Ovary (tissue), 3 donors: ENCODE measurements around the gene BATF3.

ENCODE experiments used
- EP300 ChIP-seq: sonication (generic); formaldehyde crosslinking; IDR thresholded peaks from one replicate; pipeline ENCODE4 v1.6.1; 2017; ENCODE audit warnings: antibody characterized with exemption
- POLR2A ChIP-seq: fragments of 450-650 bp; IDR thresholded peaks from one replicate; pipeline ENCODE4 v1.6.1; 2017; ENCODE audit warnings: antibody characterized with exemption, mild to moderate bottlenecking, moderate library complexity
- TF ChIP-seq, protein P1 (sequence below), 3 donors: fragments of 450-650 bp in 2 of 3; fragments of 200-600 bp in 1 of 3; IDR thresholded peaks; one replicate each; pipeline versions ENCODE4 v1.5.1 to v1.8.0; 2016 to 2022; ENCODE audit warnings: antibody characterized with exemption in 3 of 3, mild to moderate bottlenecking in 1 of 3
- donor health status: DM: no; HTN: no; CAD: no.

DNA sequence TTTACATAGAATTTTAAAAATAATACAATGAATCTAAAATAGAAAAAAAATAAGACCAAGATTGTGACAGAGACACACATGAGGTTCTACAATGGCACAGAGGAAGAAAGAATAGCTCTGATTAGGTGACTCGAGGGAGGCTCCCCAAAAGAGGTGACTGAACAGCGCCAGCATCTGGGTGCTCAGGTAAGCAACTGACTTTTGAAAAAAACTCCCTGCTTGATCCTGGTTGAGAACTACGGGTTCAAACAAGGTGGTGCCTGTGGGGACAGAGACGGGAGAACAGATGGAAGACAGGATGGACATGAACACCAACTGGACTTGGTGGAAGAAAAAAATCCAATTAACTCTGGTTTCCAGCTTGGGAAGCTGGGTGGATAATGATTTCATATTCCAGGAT lies 22.5 kb downstream of the BATF3 start:
- TF ChIP-seq, protein P1, sequence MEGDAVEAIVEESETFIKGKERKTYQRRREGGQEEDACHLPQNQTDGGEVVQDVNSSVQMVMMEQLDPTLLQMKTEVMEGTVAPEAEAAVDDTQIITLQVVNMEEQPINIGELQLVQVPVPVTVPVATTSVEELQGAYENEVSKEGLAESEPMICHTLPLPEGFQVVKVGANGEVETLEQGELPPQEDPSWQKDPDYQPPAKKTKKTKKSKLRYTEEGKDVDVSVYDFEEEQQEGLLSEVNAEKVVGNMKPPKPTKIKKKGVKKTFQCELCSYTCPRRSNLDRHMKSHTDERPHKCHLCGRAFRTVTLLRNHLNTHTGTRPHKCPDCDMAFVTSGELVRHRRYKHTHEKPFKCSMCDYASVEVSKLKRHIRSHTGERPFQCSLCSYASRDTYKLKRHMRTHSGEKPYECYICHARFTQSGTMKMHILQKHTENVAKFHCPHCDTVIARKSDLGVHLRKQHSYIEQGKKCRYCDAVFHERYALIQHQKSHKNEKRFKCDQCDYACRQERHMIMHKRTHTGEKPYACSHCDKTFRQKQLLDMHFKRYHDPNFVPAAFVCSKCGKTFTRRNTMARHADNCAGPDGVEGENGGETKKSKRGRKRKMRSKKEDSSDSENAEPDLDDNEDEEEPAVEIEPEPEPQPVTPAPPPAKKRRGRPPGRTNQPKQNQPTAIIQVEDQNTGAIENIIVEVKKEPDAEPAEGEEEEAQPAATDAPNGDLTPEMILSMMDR (IDR thresholded peaks at IDR 0.05): no peak
- TF ChIP-seq POLR2A: no peak
- TF ChIP-seq EP300: no peak
